ENCODE data around the gene NSUN2. TPM values are rescaled to one million over a fixed set of nuclear protein-coding genes. Genes with fewer than 3 reads are reported as not detected.
"Not testable (repeated sequence)": the region's sequence is repeated elsewhere in the genome, so short reads cannot be mapped to it uniquely, and the experiment has no call there.

The NSUN2 gene
- total RNA-seq, 1 experiment from 2014 or later: 90.7 TPM

- no peak overlapping the region for H3K4me3 Mint-ChIP-seq (ENCODE audit: low read depth, unreplicated experiment)
- no peak for DNase-seq
- H3K27ac Mint-ChIP-seq (ENCODE audit: unreplicated experiment): no peak overlapping the region
- BruUV-seq (replicated peaks): no TSS peak
- TF ChIP-seq CTCF (IDR thresholded peaks at IDR 0.05; ENCODE audit: unreplicated experiment): no peak
- no peaks in the 10 kb centered on the region for H3K9me3 Mint-ChIP-seq (ENCODE audit: low read depth, unreplicated experiment)
- H3K4me1 Mint-ChIP-seq (ENCODE audit: low read depth, unreplicated experiment): no peaks in the 10 kb centered on the region
- CTCF ChIA-PET: no interaction called here
- intact Hi-C loops (cut with micrococcal nuclease; ENCODE audit: unreplicated experiment): loop anchor here (10.0 kb wide), 1 partner anchor 1428 kb away; the partner anchor contains the start of gene ADAMTS16
- peaks cover 33% of the 10 kb centered on the region for H3K27me3 Mint-ChIP-seq (ENCODE audit: unreplicated experiment)
- H3K36me3 Mint-ChIP-seq (ENCODE audit: insufficient read depth, unreplicated experiment): no peaks in the 10 kb centered on the region
Observed at GRCh38 chr5:6572825-6573380, 59.9 kb downstream of the NSUN2 start.

- intact Hi-C loops (cut with micrococcal nuclease; ENCODE audit: unreplicated experiment): loop anchor here (10.0 kb wide), 1 partner anchor 1427 kb away; the partner anchor contains the start of gene ADAMTS16
- TF ChIP-seq CTCF (IDR thresholded peaks at IDR 0.05; ENCODE audit: unreplicated experiment): no peak
- no peaks in the 10 kb centered on the region for H3K9me3 Mint-ChIP-seq (ENCODE audit: low read depth, unreplicated experiment)
- no peak for DNase-seq
- no TSS peak for BruUV-seq (replicated peaks)
- H3K4me1 Mint-ChIP-seq (ENCODE audit: low read depth, unreplicated experiment): no peaks in the 10 kb centered on the region
- no peak overlapping the region for H3K4me3 Mint-ChIP-seq (ENCODE audit: low read depth, unreplicated experiment)
- peaks cover 27% of the 10 kb centered on the region for H3K27me3 Mint-ChIP-seq (ENCODE audit: unreplicated experiment)
- no peak overlapping the region for H3K27ac Mint-ChIP-seq (ENCODE audit: unreplicated experiment)
- H3K36me3 Mint-ChIP-seq (ENCODE audit: insufficient read depth, unreplicated experiment): no peaks in the 10 kb centered on the region
- CTCF ChIA-PET: no interaction called here
Observed at GRCh38 chr5:6572086-6572824, 60.6 kb downstream of the NSUN2 start.

GRCh38 chr5:6571607-6572006 is 61.2 kb downstream of the NSUN2 start:
- H3K4me1 Mint-ChIP-seq (ENCODE audit: low read depth, unreplicated experiment); DNase-seq; H3K36me3 Mint-ChIP-seq (ENCODE audit: insufficient read depth, unreplicated experiment); H3K4me3 Mint-ChIP-seq (ENCODE audit: low read depth, unreplicated experiment); H3K9me3 Mint-ChIP-seq (ENCODE audit: low read depth, unreplicated experiment); CTCF ChIA-PET; H3K27ac Mint-ChIP-seq (ENCODE audit: unreplicated experiment); BruUV-seq (replicated peaks): not testable (repeated sequence)
- peaks cover 23% of the 10 kb centered on the region for H3K27me3 Mint-ChIP-seq (ENCODE audit: unreplicated experiment)
- intact Hi-C loops (cut with micrococcal nuclease; ENCODE audit: unreplicated experiment): loop anchor here (10.0 kb wide), 1 partner anchor 1427 kb away; the partner anchor contains the start of gene ADAMTS16

- CTCF ChIA-PET: no interaction called here
- Mint-ChIP-seq H3K27ac (ENCODE audit: unreplicated experiment) (no peak overlapping the region), H3K36me3 (ENCODE audit: insufficient read depth, unreplicated experiment) (no peaks in the 10 kb centered on the region), H3K9me3 (ENCODE audit: low read depth, unreplicated experiment) (no peaks in the 10 kb centered on the region), H3K27me3 (ENCODE audit: unreplicated experiment) (peaks cover 23% of the 10 kb centered on the region), H3K4me3 (ENCODE audit: low read depth, unreplicated experiment) (no peak overlapping the region), H3K4me1 (ENCODE audit: low read depth, unreplicated experiment) (no peaks in the 10 kb centered on the region)
- BruUV-seq (replicated peaks): no TSS peak
- TF ChIP-seq CTCF (IDR thresholded peaks at IDR 0.05; ENCODE audit: unreplicated experiment): no peak
- intact Hi-C loops (cut with micrococcal nuclease; ENCODE audit: unreplicated experiment): loop anchor here (10.0 kb wide), 1 partner anchor 1426 kb away; the partner anchor contains the start of gene ADAMTS16
- DNase-seq: no peak
Observed at GRCh38 chr5:6570530-6570929, 62.3 kb downstream of the NSUN2 start.

GRCh38 chr5:6568889-6569288 is 64.0 kb downstream of the NSUN2 start:
- no peaks in the 10 kb centered on the region for H3K4me1 Mint-ChIP-seq (ENCODE audit: low read depth, unreplicated experiment)
- no peak for TF ChIP-seq CTCF (IDR thresholded peaks at IDR 0.05; ENCODE audit: unreplicated experiment)
- CTCF ChIA-PET: interaction anchor here (0.5 kb wide), 1 partner anchor 1093 kb away, joined by 3 read pairs; no protein-coding TSS in a partner anchor
- H3K27me3 Mint-ChIP-seq (ENCODE audit: unreplicated experiment): peaks cover 8% of the 10 kb centered on the region
- H3K27ac Mint-ChIP-seq (ENCODE audit: unreplicated experiment): no peak overlapping the region
- no peak overlapping the region for H3K4me3 Mint-ChIP-seq (ENCODE audit: low read depth, unreplicated experiment)
- no peak for DNase-seq
- intact Hi-C loops (cut with micrococcal nuclease; ENCODE audit: unreplicated experiment): no loop called here
- H3K9me3 Mint-ChIP-seq (ENCODE audit: low read depth, unreplicated experiment): no peaks in the 10 kb centered on the region
- no TSS peak for BruUV-seq (replicated peaks)
- H3K36me3 Mint-ChIP-seq (ENCODE audit: insufficient read depth, unreplicated experiment): no peaks in the 10 kb centered on the region
